Measurements from ENCODE around the gene LRRFIP1.

The LRRFIP1 gene

GRCh38 chr2:237642038-237642734 lies 14.8 kb downstream of the LRRFIP1 start:
- DNase-seq: no peak

GRCh38 chr2:237643066-237643465 lies 15.7 kb downstream of the LRRFIP1 start:
- no peak for DNase-seq

- DNase-seq: no peak
Measured at GRCh38 chr2:237643582-237644380, 16.4 kb downstream of the LRRFIP1 start.

GRCh38 chr2:237644381-237644703 lies 17.0 kb downstream of the LRRFIP1 start:
- DNase-seq: no peak

- DNase-seq: no peak
Measured at GRCh38 chr2:237645261-237645660, 17.9 kb downstream of the LRRFIP1 start.

GRCh38 chr2:237647176-237648015 lies 20.0 kb downstream of the LRRFIP1 start:
- DNase-seq: no peak

- DNase-seq: no peak
Measured at GRCh38 chr2:237648016-237648381, 20.6 kb downstream of the LRRFIP1 start.

- DNase-seq: no peak
Measured at GRCh38 chr2:237649541-237650454, 22.4 kb downstream of the LRRFIP1 start.

GRCh38 chr2:237650455-237650850 lies 23.1 kb downstream of the LRRFIP1 start:
- DNase-seq: no peak

GRCh38 chr2:237651761-237652160 lies 24.4 kb downstream of the LRRFIP1 start:
- DNase-seq: no peak

GRCh38 chr2:237652181-237652580 lies 24.8 kb downstream of the LRRFIP1 start:
- DNase-seq: no peak

GRCh38 chr2:237652854-237653253 lies 25.5 kb downstream of the LRRFIP1 start:
- no peak for DNase-seq

GRCh38 chr2:237653776-237654558 lies 26.6 kb downstream of the LRRFIP1 start:
- no peak for DNase-seq

- no peak for DNase-seq
Measured at GRCh38 chr2:237657063-237657462, 29.7 kb downstream of the LRRFIP1 start.

GRCh38 chr2:237660381-237660900 lies 33.1 kb downstream of the LRRFIP1 start:
- no peak for DNase-seq

GRCh38 chr2:237661270-237661669 lies 33.9 kb downstream of the LRRFIP1 start:
- no peak for DNase-seq

- DNase-seq: no peak
Measured at GRCh38 chr2:237661799-237662328, 34.5 kb downstream of the LRRFIP1 start.

GRCh38 chr2:237662671-237663093 lies 35.3 kb downstream of the LRRFIP1 start:
- DNase-seq: peak; percentile 83

GRCh38 chr2:237663517-237664110 lies 36.2 kb downstream of the LRRFIP1 start:
- no peak for DNase-seq

- no peak for DNase-seq
Measured at GRCh38 chr2:237664151-237664550, 36.8 kb downstream of the LRRFIP1 start.

- no peak for DNase-seq
Measured at GRCh38 chr2:237665713-237666143, 38.3 kb downstream of the LRRFIP1 start.

Data from fibroblast of upper back skin (primary cell).